WERI-Rb-1 (cell line): ENCODE data around the gene KLRF2.

Experiments
- DNase-seq: peaks from one replicate; pipeline ENCODE4 v3.0.0-alpha.2; 2020
- H3K27ac ChIP-seq: fragments of 250-450 bp; sonication (Bioruptor Pico); 2 replicates; pipeline ENCODE4 v1.5.1; 2020; ENCODE audit warnings: mild to moderate bottlenecking, moderate library complexity
- H3K27me3 ChIP-seq: fragments of 250-450 bp; sonication (Bioruptor Pico); 2 replicates; pipeline ENCODE4 v1.5.1; 2021; ENCODE audit warnings: mild to moderate bottlenecking, low read depth, moderate library complexity; ENCODE audit not compliant: insufficient read depth, severe bottlenecking
- H3K36me3 ChIP-seq: fragments of 250-450 bp; sonication (Bioruptor Pico); 2 replicates; pipeline ENCODE4 v1.5.1; 2020; ENCODE audit warnings: mild to moderate bottlenecking, moderate library complexity
- H3K4me3 ChIP-seq: 2 replicates; pipeline ENCODE4 v1.5.1; 2011; ENCODE audit warnings: low read depth, mild to moderate bottlenecking, control low read depth, low read length
- H3K9me3 ChIP-seq: fragments of 250-450 bp; sonication (Bioruptor Pico); 2 replicates; pipeline ENCODE4 v1.5.1; 2021; ENCODE audit warnings: mild to moderate bottlenecking, moderate library complexity; ENCODE audit not compliant: severe bottlenecking
- TF ChIP-seq, protein P1 (sequence below): IDR thresholded peaks from 2 replicates; pipeline ENCODE4 v1.5.1; 2011; ENCODE audit warnings: low read depth, mild to moderate bottlenecking, control low read depth, inconsistent platforms, low read length

KLRF2 gene

DNA sequence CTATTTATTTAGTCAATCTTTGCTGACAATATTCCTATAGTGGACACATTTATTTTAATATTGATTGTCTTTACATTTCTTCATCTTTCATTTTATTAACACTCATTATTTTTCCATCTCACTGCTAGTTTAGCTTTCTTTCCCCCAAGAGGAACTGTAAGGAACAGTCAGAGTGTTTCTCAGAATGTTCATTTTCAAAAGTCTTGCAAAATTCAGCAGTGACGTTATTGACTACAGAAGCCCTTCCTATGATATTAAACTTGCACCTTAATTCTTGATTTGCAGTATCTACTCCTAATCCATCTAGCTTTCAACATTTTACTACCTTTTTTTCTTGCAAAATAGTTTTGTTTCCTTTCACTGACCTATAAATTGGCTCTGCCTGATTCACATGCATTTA, 25.1 kb upstream of the KLRF2 start:
- TF ChIP-seq, protein P1, sequence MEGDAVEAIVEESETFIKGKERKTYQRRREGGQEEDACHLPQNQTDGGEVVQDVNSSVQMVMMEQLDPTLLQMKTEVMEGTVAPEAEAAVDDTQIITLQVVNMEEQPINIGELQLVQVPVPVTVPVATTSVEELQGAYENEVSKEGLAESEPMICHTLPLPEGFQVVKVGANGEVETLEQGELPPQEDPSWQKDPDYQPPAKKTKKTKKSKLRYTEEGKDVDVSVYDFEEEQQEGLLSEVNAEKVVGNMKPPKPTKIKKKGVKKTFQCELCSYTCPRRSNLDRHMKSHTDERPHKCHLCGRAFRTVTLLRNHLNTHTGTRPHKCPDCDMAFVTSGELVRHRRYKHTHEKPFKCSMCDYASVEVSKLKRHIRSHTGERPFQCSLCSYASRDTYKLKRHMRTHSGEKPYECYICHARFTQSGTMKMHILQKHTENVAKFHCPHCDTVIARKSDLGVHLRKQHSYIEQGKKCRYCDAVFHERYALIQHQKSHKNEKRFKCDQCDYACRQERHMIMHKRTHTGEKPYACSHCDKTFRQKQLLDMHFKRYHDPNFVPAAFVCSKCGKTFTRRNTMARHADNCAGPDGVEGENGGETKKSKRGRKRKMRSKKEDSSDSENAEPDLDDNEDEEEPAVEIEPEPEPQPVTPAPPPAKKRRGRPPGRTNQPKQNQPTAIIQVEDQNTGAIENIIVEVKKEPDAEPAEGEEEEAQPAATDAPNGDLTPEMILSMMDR: no peak
- H3K36me3 ChIP-seq: no peaks in the 10 kb centered on the region
- no peaks in the 10 kb centered on the region for H3K9me3 ChIP-seq
- no peaks in the 10 kb centered on the region for H3K27me3 ChIP-seq
- no peak for DNase-seq
- H3K4me3 ChIP-seq: no peak overlapping the region
- H3K27ac ChIP-seq: no peak overlapping the region

DNA sequence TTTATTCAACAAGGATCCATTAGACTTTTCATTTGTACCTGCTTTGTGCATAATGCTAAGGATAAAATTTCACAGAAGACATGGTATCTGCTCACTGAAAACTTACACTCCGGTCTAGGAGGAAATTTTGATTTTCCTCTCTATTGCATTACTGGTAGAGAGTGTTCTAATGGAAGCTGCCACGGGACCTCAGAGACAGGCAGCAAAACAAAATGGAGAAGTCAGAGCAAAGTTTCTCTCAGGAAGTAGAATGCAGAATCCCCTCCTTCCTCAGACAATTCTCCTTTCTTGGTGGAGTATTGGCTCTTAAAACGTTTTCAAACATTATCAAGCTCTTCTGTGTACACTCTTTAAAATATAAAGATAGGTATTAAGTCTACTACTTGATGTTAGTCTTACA, 24.4 kb upstream of the KLRF2 start:
- TF ChIP-seq, protein P1: no peak
- H3K4me3 ChIP-seq: no peak overlapping the region
- DNase-seq: no peak
- H3K27me3 ChIP-seq: no peaks in the 10 kb centered on the region
- H3K27ac ChIP-seq: no peak overlapping the region
- no peaks in the 10 kb centered on the region for H3K36me3 ChIP-seq
- H3K9me3 ChIP-seq: no peaks in the 10 kb centered on the region

DNA sequence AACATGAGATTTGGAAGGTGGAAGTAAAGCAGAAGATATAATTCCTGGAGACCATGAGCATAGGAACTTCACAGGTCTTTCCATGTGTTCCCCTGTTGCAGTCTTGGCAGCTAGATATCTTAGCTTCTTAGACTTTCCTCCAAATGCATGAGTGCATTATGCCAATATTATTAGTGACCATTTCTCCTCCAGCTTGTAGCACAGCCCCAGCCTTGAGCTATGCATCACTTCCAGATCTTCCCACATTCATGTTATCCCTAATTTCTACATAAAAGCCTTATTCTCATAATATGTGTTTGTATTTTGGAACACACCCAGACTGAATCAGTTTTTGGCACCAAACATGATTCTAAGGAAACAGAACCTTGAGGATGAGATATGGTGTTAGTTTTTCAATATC, 23.2 kb upstream of the KLRF2 start:
- no peak overlapping the region for H3K27ac ChIP-seq
- H3K4me3 ChIP-seq: no peak overlapping the region
- H3K36me3 ChIP-seq: no peaks in the 10 kb centered on the region
- no peak for DNase-seq
- TF ChIP-seq, protein P1: no peak
- H3K27me3 ChIP-seq: no peaks in the 10 kb centered on the region
- H3K9me3 ChIP-seq: no peaks in the 10 kb centered on the region

DNA sequence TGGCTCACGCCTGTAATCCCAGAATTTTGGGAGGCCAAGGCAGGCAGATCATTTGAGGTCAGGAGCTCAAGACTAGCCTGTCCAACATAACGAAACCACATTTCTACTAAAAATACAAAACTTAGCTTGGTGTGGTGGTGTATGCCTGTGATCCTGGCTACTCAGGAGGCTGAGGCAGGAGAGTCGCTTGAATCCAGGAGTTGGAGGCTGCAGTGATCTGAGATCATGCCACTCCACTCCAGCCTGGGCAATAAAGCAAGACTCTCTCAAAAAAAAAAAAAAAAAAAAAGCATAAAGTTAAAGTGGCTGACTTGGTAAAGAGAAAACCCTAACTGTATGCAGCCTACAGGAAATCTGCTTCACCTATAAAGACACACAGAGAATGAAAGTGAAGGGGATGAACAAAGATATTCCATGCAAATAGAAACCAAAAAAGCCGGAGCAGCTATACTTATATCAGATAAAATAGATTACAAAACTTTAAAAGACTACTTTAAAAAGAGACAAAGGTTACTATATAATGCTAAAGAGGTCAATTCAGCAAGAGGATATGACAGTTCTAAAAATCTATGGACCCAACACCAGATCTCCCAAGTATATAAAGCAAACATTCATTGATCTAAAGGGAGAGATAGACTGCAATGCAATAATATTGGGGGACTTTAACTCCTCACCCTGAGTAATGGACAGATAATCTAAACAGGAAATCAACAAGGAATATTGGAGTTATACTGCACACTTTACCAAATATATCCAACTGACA, 16.2 kb upstream of the KLRF2 start:
- H3K4me3 ChIP-seq: no peak overlapping the region
- TF ChIP-seq, protein P1: no peak

DNA sequence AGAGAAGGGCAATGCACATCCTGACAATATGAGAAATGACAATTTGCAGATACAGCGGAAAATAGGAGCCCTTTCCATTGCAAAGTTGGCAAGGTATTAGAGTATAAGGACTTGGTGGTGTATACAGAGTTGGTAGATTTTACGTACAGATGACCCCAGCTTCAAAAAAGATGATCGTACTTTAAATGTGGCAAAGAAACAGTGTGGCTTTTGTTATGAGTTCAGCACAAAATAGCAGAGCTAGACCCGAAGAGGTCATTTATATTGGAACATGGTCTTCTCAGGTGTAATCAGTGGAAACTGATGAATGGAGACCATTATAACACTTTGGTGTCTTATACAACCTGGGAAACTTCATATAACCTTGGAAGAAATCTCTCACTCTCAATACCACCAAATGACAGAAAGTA, 14.4 kb upstream of the KLRF2 start:
- DNase-seq: no peak
- no peaks in the 10 kb centered on the region for H3K27me3 ChIP-seq
- no peak overlapping the region for H3K27ac ChIP-seq
- TF ChIP-seq, protein P1: no peak
- H3K4me3 ChIP-seq: no peak overlapping the region
- H3K9me3 ChIP-seq: no peaks in the 10 kb centered on the region
- H3K36me3 ChIP-seq: no peaks in the 10 kb centered on the region

More for the DNA sequence above, 16.2 kb upstream of the KLRF2 start:
- no peaks in the 10 kb centered on the region for H3K27me3 ChIP-seq
- H3K36me3 ChIP-seq: no peaks in the 10 kb centered on the region
- no peak for DNase-seq
- no peak overlapping the region for H3K27ac ChIP-seq
- no peaks in the 10 kb centered on the region for H3K9me3 ChIP-seq

DNA sequence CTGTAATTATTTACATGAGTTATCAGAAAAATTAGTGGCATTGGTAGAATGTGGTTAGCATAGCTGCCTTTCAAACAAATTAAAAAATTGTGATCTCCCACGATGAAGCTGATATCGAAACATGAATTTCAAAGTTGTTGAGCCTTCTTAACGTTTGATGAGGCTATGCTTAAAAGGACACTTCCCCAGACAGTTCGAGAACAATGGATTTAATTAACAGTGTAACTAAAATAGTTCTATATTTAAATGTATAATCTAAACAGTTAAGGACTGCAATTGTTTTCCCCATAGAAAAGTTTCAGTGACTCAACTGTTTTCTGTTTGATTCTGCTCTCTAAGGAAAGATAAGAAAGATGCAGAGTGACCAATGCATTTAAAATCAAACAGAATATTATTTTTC, 13.8 kb upstream of the KLRF2 start:
- Histone ChIP-seq H3K4me3 (no peak overlapping the region), H3K27ac (no peak overlapping the region)

More for the DNA sequence above, 13.8 kb upstream of the KLRF2 start:
- TF ChIP-seq, protein P1: no peak
- Histone ChIP-seq H3K27me3 (no peaks in the 10 kb centered on the region), H3K9me3 (no peaks in the 10 kb centered on the region), H3K36me3 (no peaks in the 10 kb centered on the region)
- no peak for DNase-seq
